ENCODE data around the gene SEC11A.

- TF ChIP-seq EP300 (conservative IDR thresholded peaks at IDR 0.05; ENCODE audit: poor library complexity, severe bottlenecking) = no peak
- no peak for TF ChIP-seq CTCF (IDR thresholded peaks at IDR 0.05; ENCODE audit: poor library complexity, severe bottlenecking)
Observed at GRCh38 chr15:84648539-84648938, 67.4 kb downstream of the SEC11A start.
